DND-41 (cell line): ENCODE data around the gene TBC1D4.

Experiments used
- CTCF ChIP-seq: IDR thresholded peaks from 2 replicates; pipeline ENCODE4 v1.5.1; 2012; ENCODE audit warnings: borderline replicate concordance, low read length, moderate library complexity, mild to moderate bottlenecking; ENCODE audit not compliant: poor library complexity, severe bottlenecking; ENCODE audit errors: extremely low read depth
- EZH2 ChIP-seq: IDR thresholded peaks from 3 replicates; pipeline ENCODE4 v1.6.1; 2012; ENCODE audit warnings: borderline replicate concordance, low read depth, mild to moderate bottlenecking, moderate library complexity, low read length, inconsistent platforms; ENCODE audit not compliant: severe bottlenecking

- TF ChIP-seq CTCF (no peak), EZH2 (no peak)
Measured at GRCh38 chr13:75469047-75469446, 12.9 kb downstream of the TBC1D4 start.
